ENCODE results near the gene RAB33A. TPM values are rescaled to one million over a fixed set of nuclear protein-coding genes. Genes with fewer than 3 reads are reported as not detected.

RAB33A gene
- polyA plus RNA-seq, 1 donor from 2014 or later = 74.7 TPM

DNA sequence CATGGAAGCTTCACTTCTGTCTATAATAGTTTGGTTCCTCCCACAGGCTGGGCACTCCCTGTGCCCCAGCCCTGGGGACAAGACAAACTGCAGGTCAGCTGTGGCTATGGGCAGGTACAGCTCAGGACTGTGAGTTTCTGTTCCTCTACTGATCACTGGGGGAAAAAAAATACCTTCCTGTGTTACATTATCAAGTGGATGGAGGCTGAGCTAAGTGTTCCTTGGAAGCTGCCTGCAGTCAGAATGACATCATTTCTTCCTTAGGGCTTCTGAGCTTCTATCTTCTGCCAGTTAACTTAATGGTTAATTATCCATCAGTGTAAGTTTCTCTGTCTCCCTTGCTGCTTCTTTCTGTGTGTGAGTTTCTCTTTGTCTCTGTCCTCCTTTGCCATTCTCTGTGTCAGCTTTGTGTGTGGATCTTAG, 4.6 kb downstream of the RAB33A start:
- no peaks in the 10 kb centered on the region for H3K27me3 ChIP-seq (ENCODE audit: insufficient read depth, low read depth, low read length)
- H3K27ac ChIP-seq (ENCODE audit: low read length) = no peak overlapping the region

DNA sequence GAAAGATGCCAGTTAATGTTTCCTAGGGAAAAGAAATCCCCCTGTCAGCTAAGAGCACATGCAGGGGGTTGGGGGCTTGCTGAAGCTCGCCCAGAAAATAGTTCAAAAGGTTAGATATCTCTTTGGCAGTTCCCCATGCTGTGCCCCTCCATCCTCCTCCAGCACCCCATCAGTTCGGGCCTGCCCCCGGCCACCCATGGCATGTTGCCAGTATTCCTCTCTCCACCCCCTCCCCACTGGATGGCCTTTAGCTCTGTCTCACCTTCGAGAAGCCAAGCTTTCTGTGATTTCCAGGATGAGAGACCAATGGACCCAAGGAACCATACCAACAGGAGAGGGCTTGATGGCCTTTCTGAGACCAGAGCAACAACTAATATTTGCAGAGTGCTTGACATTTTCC, 5.2 kb downstream of the RAB33A start:
- H4K20me1 ChIP-seq (ENCODE audit: insufficient read depth) = no peaks in the 10 kb centered on the region
- no peak overlapping the region for H2AFZ ChIP-seq (ENCODE audit: low read depth, low read length)
- no peaks in the 10 kb centered on the region for H3K27me3 ChIP-seq (ENCODE audit: insufficient read depth, low read depth, low read length)
- H3K9me2 ChIP-seq (ENCODE audit: insufficient read depth, low read length) = no peaks in the 10 kb centered on the region
- no peak overlapping the region for H3K9ac ChIP-seq (ENCODE audit: low read length)
- no peaks in the 10 kb centered on the region for H3F3A ChIP-seq (ENCODE audit: insufficient read depth, low read length, poor library complexity, severe bottlenecking)
- H3K9me3 ChIP-seq (ENCODE audit: low read length) = no peaks in the 10 kb centered on the region
- H3K27ac ChIP-seq (ENCODE audit: low read length) = no peak overlapping the region
- TF ChIP-seq, protein P1, sequence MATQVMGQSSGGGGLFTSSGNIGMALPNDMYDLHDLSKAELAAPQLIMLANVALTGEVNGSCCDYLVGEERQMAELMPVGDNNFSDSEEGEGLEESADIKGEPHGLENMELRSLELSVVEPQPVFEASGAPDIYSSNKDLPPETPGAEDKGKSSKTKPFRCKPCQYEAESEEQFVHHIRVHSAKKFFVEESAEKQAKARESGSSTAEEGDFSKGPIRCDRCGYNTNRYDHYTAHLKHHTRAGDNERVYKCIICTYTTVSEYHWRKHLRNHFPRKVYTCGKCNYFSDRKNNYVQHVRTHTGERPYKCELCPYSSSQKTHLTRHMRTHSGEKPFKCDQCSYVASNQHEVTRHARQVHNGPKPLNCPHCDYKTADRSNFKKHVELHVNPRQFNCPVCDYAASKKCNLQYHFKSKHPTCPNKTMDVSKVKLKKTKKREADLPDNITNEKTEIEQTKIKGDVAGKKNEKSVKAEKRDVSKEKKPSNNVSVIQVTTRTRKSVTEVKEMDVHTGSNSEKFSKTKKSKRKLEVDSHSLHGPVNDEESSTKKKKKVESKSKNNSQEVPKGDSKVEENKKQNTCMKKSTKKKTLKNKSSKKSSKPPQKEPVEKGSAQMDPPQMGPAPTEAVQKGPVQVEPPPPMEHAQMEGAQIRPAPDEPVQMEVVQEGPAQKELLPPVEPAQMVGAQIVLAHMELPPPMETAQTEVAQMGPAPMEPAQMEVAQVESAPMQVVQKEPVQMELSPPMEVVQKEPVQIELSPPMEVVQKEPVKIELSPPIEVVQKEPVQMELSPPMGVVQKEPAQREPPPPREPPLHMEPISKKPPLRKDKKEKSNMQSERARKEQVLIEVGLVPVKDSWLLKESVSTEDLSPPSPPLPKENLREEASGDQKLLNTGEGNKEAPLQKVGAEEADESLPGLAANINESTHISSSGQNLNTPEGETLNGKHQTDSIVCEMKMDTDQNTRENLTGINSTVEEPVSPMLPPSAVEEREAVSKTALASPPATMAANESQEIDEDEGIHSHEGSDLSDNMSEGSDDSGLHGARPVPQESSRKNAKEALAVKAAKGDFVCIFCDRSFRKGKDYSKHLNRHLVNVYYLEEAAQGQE (IDR thresholded peaks at IDR 0.05; ENCODE audit: borderline replicate concordance) = no peak
- H3K79me2 ChIP-seq (replicated peaks; ENCODE audit: insufficient read depth, low read length) = peaks cover 30% of the 10 kb centered on the region
- no peaks in the 10 kb centered on the region for H3K36me3 ChIP-seq (ENCODE audit: insufficient read depth, low read length)
- H3K4me3 ChIP-seq (ENCODE audit: low read length) = peak overlapping the region; percentile 58
- no peak overlapping the region for H3K4me2 ChIP-seq (ENCODE audit: low read length)

More for the DNA sequence above, 4.6 kb downstream of the RAB33A start:
- no peaks in the 10 kb centered on the region for H3F3A ChIP-seq (ENCODE audit: insufficient read depth, low read length, poor library complexity, severe bottlenecking)
- peak overlapping the region; percentile 25 for H3K4me2 ChIP-seq (ENCODE audit: low read length)
- no peak for TF ChIP-seq RAD21 (conservative IDR thresholded peaks at IDR 0.05)
- no peak for TF ChIP-seq SMC3 (conservative IDR thresholded peaks at IDR 0.05; ENCODE audit: poor library complexity)
- no peak for TF ChIP-seq EZH2 (IDR thresholded peaks at IDR 0.05; ENCODE audit: borderline replicate concordance, insufficient read depth, low read length, poor library complexity, severe bottlenecking)
- TF ChIP-seq, protein P1 (IDR thresholded peaks at IDR 0.05; ENCODE audit: borderline replicate concordance) = no peak
- TF ChIP-seq MXI1 (conservative IDR thresholded peaks at IDR 0.05; ENCODE audit: poor library complexity, severe bottlenecking) = no peak
- TF ChIP-seq POLR2AphosphoS5 (IDR thresholded peaks at IDR 0.05) = no peak
- no peak overlapping the region for H3K9ac ChIP-seq (ENCODE audit: low read length)
- H4K20me1 ChIP-seq (ENCODE audit: insufficient read depth) = no peaks in the 10 kb centered on the region
- no peaks in the 10 kb centered on the region for H3K9me3 ChIP-seq (ENCODE audit: low read length)
- H3K79me2 ChIP-seq (replicated peaks; ENCODE audit: insufficient read depth, low read length) = peaks cover 30% of the 10 kb centered on the region
- H3K4me3 ChIP-seq (ENCODE audit: low read length) = peak overlapping the region; percentile 58
- no peaks in the 10 kb centered on the region for H3K36me3 ChIP-seq (ENCODE audit: insufficient read depth, low read length)
- H3K9me2 ChIP-seq (ENCODE audit: insufficient read depth, low read length) = no peaks in the 10 kb centered on the region
- H2AFZ ChIP-seq (ENCODE audit: low read depth, low read length) = no peak overlapping the region

DNA sequence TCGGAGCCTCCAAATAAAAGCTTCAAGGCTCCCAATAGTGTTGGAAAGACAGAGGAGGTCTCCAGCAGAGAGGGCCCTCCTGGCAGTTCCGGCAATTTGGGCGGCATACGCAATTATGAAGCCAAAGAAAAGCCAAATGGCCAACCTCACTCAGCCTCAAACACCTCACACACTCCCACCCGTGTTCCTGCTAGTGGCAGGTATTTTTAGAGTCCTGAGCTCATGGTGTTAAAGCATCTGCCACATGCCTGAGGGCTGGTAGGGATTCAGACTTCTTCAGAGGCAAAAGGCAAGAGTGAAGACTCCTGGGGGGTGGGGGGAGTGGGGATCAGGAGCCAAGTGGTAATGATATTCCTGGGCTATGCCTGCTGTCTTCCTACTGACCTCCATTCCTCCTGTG, 7.4 kb downstream of the RAB33A start:
- H3K27ac ChIP-seq (ENCODE audit: low read length) = peak overlapping the region; percentile 60
- peak overlapping the region; percentile 39 for H3K4me3 ChIP-seq (ENCODE audit: low read length)
- peak overlapping the region; percentile 23 for H3K9ac ChIP-seq (ENCODE audit: low read length)
- H3K9me3 ChIP-seq (ENCODE audit: low read length) = no peaks in the 10 kb centered on the region
- peaks cover 12% of the 10 kb centered on the region for H3K79me2 ChIP-seq (replicated peaks; ENCODE audit: insufficient read depth, low read length)
- H4K20me1 ChIP-seq (ENCODE audit: insufficient read depth) = no peaks in the 10 kb centered on the region
- H2AFZ ChIP-seq (ENCODE audit: low read depth, low read length) = no peak overlapping the region
- TF ChIP-seq, protein P1 (IDR thresholded peaks at IDR 0.05; ENCODE audit: borderline replicate concordance) = no peak
- TF ChIP-seq, protein P2, sequence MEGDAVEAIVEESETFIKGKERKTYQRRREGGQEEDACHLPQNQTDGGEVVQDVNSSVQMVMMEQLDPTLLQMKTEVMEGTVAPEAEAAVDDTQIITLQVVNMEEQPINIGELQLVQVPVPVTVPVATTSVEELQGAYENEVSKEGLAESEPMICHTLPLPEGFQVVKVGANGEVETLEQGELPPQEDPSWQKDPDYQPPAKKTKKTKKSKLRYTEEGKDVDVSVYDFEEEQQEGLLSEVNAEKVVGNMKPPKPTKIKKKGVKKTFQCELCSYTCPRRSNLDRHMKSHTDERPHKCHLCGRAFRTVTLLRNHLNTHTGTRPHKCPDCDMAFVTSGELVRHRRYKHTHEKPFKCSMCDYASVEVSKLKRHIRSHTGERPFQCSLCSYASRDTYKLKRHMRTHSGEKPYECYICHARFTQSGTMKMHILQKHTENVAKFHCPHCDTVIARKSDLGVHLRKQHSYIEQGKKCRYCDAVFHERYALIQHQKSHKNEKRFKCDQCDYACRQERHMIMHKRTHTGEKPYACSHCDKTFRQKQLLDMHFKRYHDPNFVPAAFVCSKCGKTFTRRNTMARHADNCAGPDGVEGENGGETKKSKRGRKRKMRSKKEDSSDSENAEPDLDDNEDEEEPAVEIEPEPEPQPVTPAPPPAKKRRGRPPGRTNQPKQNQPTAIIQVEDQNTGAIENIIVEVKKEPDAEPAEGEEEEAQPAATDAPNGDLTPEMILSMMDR (IDR thresholded peaks at IDR 0.05; ENCODE audit: poor library complexity, severe bottlenecking) = no peak
- TF ChIP-seq EZH2 (IDR thresholded peaks at IDR 0.05; ENCODE audit: borderline replicate concordance, insufficient read depth, low read length, poor library complexity, severe bottlenecking) = no peak
- TF ChIP-seq TAF1 (IDR thresholded peaks at IDR 0.05; ENCODE audit: low read depth) = no peak
- no peak for TF ChIP-seq SMC3 (conservative IDR thresholded peaks at IDR 0.05; ENCODE audit: poor library complexity)
- TF ChIP-seq RAD21 (conservative IDR thresholded peaks at IDR 0.05) = no peak
- no peak for TF ChIP-seq POLR2AphosphoS5 (IDR thresholded peaks at IDR 0.05)
- no peak for TF ChIP-seq MXI1 (conservative IDR thresholded peaks at IDR 0.05; ENCODE audit: poor library complexity, severe bottlenecking)
- no peak for TF ChIP-seq EP300 (conservative IDR thresholded peaks at IDR 0.05; ENCODE audit: poor library complexity, severe bottlenecking)
- no peaks in the 10 kb centered on the region for H3K27me3 ChIP-seq (ENCODE audit: insufficient read depth, low read depth, low read length)
- H3K36me3 ChIP-seq (ENCODE audit: insufficient read depth, low read length) = no peaks in the 10 kb centered on the region
- no peaks in the 10 kb centered on the region for H3K9me2 ChIP-seq (ENCODE audit: insufficient read depth, low read length)
- H3K4me2 ChIP-seq (ENCODE audit: low read length) = no peak overlapping the region
- no peaks in the 10 kb centered on the region for H3F3A ChIP-seq (ENCODE audit: insufficient read depth, low read length, poor library complexity, severe bottlenecking)
